ENCODE data around the gene RPL34.

Gene RPL34

GRCh38 chr4:108628411-108628810 is 8.0 kb downstream of the RPL34 start:
- no peak for TF ChIP-seq POLR2A (IDR thresholded peaks at IDR 0.05; ENCODE audit: extremely low read depth, insufficient read length)
- no peak for TF ChIP-seq CTCF (IDR thresholded peaks at IDR 0.05; ENCODE audit: low read depth, low read length)
- TF ChIP-seq MYC (IDR thresholded peaks at IDR 0.05; ENCODE audit: low read depth, low read length) = no peak
- TF ChIP-seq MAX (IDR thresholded peaks at IDR 0.05; ENCODE audit: low read depth, low read length) = no peak
- no peak for DNase-seq (ENCODE audit: low read depth)
- H3K4me3 ChIP-seq (ENCODE audit: low read depth, low read length) = no peak overlapping the region

- no peak for DNase-seq (ENCODE audit: low read depth)
- no peak overlapping the region for H3K4me3 ChIP-seq (ENCODE audit: low read depth, low read length)
- no peak for TF ChIP-seq MYC (IDR thresholded peaks at IDR 0.05; ENCODE audit: low read depth, low read length)
- no peak for TF ChIP-seq POLR2A (IDR thresholded peaks at IDR 0.05; ENCODE audit: extremely low read depth, insufficient read length)
- TF ChIP-seq MAX (IDR thresholded peaks at IDR 0.05; ENCODE audit: low read depth, low read length) = no peak
- no peak for TF ChIP-seq CTCF (IDR thresholded peaks at IDR 0.05; ENCODE audit: low read depth, low read length)
Observed at GRCh38 chr4:108635070-108635655, 14.8 kb downstream of the RPL34 start.

GRCh38 chr4:108636246-108636645 is 15.9 kb downstream of the RPL34 start:
- no peak for TF ChIP-seq MAX (IDR thresholded peaks at IDR 0.05; ENCODE audit: low read depth, low read length)
- no peak for TF ChIP-seq POLR2A (IDR thresholded peaks at IDR 0.05; ENCODE audit: extremely low read depth, insufficient read length)
- no peak overlapping the region for H3K4me3 ChIP-seq (ENCODE audit: low read depth, low read length)

GRCh38 chr4:108637856-108638255 is 17.5 kb downstream of the RPL34 start:
- no peak for DNase-seq (ENCODE audit: low read depth)
- H3K4me3 ChIP-seq (ENCODE audit: low read depth, low read length) = no peak overlapping the region

More at GRCh38 chr4:108636246-108636645, 15.9 kb downstream of the RPL34 start:
- no peak for DNase-seq (ENCODE audit: low read depth)

GRCh38 chr4:108644237-108644636 is 23.9 kb downstream of the RPL34 start:
- no peak overlapping the region for H3K4me3 ChIP-seq (ENCODE audit: low read depth, low read length)

More at GRCh38 chr4:108637856-108638255, 17.5 kb downstream of the RPL34 start:
- no peak for TF ChIP-seq MYC (IDR thresholded peaks at IDR 0.05; ENCODE audit: low read depth, low read length)

GRCh38 chr4:108646706-108647105 is 26.3 kb downstream of the RPL34 start:
- H3K4me3 ChIP-seq (ENCODE audit: low read depth, low read length) = no peak overlapping the region
- no peak for DNase-seq (ENCODE audit: low read depth)

More at GRCh38 chr4:108644237-108644636, 23.9 kb downstream of the RPL34 start:
- TF ChIP-seq MYC (IDR thresholded peaks at IDR 0.05; ENCODE audit: low read depth, low read length) (no peak), POLR2A (IDR thresholded peaks at IDR 0.05; ENCODE audit: extremely low read depth, insufficient read length) (no peak), CTCF (IDR thresholded peaks at IDR 0.05; ENCODE audit: low read depth, low read length) (no peak), MAX (IDR thresholded peaks at IDR 0.05; ENCODE audit: low read depth, low read length) (no peak)
- no peak for DNase-seq (ENCODE audit: low read depth)

More at GRCh38 chr4:108646706-108647105, 26.3 kb downstream of the RPL34 start:
- TF ChIP-seq POLR2A (IDR thresholded peaks at IDR 0.05; ENCODE audit: extremely low read depth, insufficient read length) = no peak
- no peak for TF ChIP-seq MAX (IDR thresholded peaks at IDR 0.05; ENCODE audit: low read depth, low read length)
- TF ChIP-seq MYC (IDR thresholded peaks at IDR 0.05; ENCODE audit: low read depth, low read length) = no peak
- TF ChIP-seq CTCF (IDR thresholded peaks at IDR 0.05; ENCODE audit: low read depth, low read length) = no peak
